Transverse colon (tissue), 4 donors: ENCODE results near the gene ZDHHC3.

Source experiments
- EP300 ChIP-seq: sonication (generic); formaldehyde crosslinking; IDR thresholded peaks from one replicate; pipeline ENCODE4 v1.6.1; 2017; ENCODE audit warnings: antibody characterized with exemption, low read depth
- POLR2A ChIP-seq: fragments of 450-650 bp; IDR thresholded peaks from one replicate; pipeline ENCODE4 v1.6.1; 2016; ENCODE audit warnings: antibody characterized with exemption, mild to moderate bottlenecking, moderate library complexity
- POLR2AphosphoS5 ChIP-seq, 3 donors: sonication (generic); formaldehyde crosslinking; IDR thresholded peaks; one replicate each; pipeline ENCODE4 v1.6.1; 2016; ENCODE audit warnings: antibody characterized with exemption in 3 of 3
- TF ChIP-seq, protein P1 (sequence below), 5 experiments: fragments of 200-600 bp in 3 of 5; fragments of 450-650 bp in 2 of 5; sonication (generic) in 3 of 5; IDR thresholded peaks; 1 replicate in 2 of 5; 2 replicates in 3 of 5; pipeline ENCODE4 v1.5.1; 2016 to 2017; ENCODE audit warnings: antibody characterized with exemption in 5 of 5, inconsistent platforms in 3 of 5, mild to moderate bottlenecking in 2 of 5, moderate library complexity in 1 of 5

- TF ChIP-seq, protein P1, sequence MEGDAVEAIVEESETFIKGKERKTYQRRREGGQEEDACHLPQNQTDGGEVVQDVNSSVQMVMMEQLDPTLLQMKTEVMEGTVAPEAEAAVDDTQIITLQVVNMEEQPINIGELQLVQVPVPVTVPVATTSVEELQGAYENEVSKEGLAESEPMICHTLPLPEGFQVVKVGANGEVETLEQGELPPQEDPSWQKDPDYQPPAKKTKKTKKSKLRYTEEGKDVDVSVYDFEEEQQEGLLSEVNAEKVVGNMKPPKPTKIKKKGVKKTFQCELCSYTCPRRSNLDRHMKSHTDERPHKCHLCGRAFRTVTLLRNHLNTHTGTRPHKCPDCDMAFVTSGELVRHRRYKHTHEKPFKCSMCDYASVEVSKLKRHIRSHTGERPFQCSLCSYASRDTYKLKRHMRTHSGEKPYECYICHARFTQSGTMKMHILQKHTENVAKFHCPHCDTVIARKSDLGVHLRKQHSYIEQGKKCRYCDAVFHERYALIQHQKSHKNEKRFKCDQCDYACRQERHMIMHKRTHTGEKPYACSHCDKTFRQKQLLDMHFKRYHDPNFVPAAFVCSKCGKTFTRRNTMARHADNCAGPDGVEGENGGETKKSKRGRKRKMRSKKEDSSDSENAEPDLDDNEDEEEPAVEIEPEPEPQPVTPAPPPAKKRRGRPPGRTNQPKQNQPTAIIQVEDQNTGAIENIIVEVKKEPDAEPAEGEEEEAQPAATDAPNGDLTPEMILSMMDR (IDR thresholded peaks at IDR 0.05) = no peak
- no peak for TF ChIP-seq POLR2A
- no peak for TF ChIP-seq POLR2AphosphoS5 (IDR thresholded peaks at IDR 0.05)
- TF ChIP-seq EP300 = no peak
These were observed 98.6 kb downstream of the ZDHHC3 start for GRCh38 chr3:44877333-44877732.
